NB4 (cell line): Measurements from ENCODE around the gene PWP2.

Experiments
- CTCF ChIP-seq: IDR thresholded peaks from one replicate; pipeline ENCODE4 v1.5.1; 2012; ENCODE audit warnings: low read depth, low read length
- MAX ChIP-seq: IDR thresholded peaks from 2 replicates; pipeline ENCODE4 v1.6.1; 2011; ENCODE audit warnings: low read depth, low read length
- POLR2A ChIP-seq: IDR thresholded peaks from 2 replicates; pipeline ENCODE4 v1.6.1; 2011; ENCODE audit warnings: mild to moderate bottlenecking; ENCODE audit not compliant: insufficient read length; ENCODE audit errors: extremely low read depth

GRCh38 chr21:44065428-44065827 is 41.8 kb upstream of the PWP2 start:
- TF ChIP-seq CTCF (no peak), POLR2A (no peak), MAX (peak; percentile 47; the same call in 1 of the 2 replicates)
